HepG2 (cell line): ENCODE results near the gene UGT1A8. TPM values are rescaled to one million over a fixed set of nuclear protein-coding genes. Genes with fewer than 3 reads are reported as not detected.
A peak's percentile ranks its signal among the peaks of the same experiment; 100 is the strongest.

ENCODE experiments used
- ATAC-seq: fragments of 200-7000 bp; cut with Tn5 transposase; 3 replicates; pipeline ENCODE4 v1.9.1; 2020; ENCODE audit warnings: mild to moderate bottlenecking, moderate library complexity
- BruUV-seq: library from RNA; stranded (reverse); fragments of 400-500 nt; replicated peaks from 2 replicates; lab custom pipeline; 2021; lab: Mats Ljungman, UMichigan
- CTCF ChIA-PET: fragments of 300-600 bp; formaldehyde crosslinking; extraction: SDS; loops from one replicate; lab custom pipeline; 2021; ENCODE audit warnings: low total read pairs, inconsistent platforms, low intra/inter-chr PET ratio; lab: Yijun Ruan, JAX
- POLR2A ChIA-PET: fragments of 350-600 bp; sonication (Branson Sonifier 250); formaldehyde crosslinking; loops from one replicate; lab custom pipeline; 2020; ENCODE audit warnings: antibody characterized with exemption, inconsistent platforms; lab: Yijun Ruan, JAX
- DNase-seq: peaks from one replicate; pipeline ENCODE4 v3.0.0-alpha.2; 2015; ENCODE audit warnings: low spot score
- FAIRE-seq: peaks from 3 replicates; lab custom pipeline; 2011; peaks lifted over from hg19 to GRCh38; lab: Jason Lieb, UNC
- H2AFZ ChIP-seq: one replicate; pipeline ENCODE4 v1.6.1; 2011; ENCODE audit warnings: low read length, inconsistent platforms
- H3K27ac ChIP-seq: fragments of 300-600 bp; 3 replicates; pipeline ENCODE4 v1.8.0; 2011; ENCODE audit warnings: mixed run types, mild to moderate bottlenecking, mixed read lengths, low read length, inconsistent platforms; ENCODE audit not compliant: insufficient read depth; ENCODE audit errors: extremely low read length
- H3K27me3 ChIP-seq, 2 experiments: fragments of 200-600 bp in 1 of 2; 2 replicates in 1 of 2; 3 replicates in 1 of 2; pipeline versions ENCODE4 v1.6.0 to v1.8.0; 2011; ENCODE audit warnings: low read length in 2 of 2, mild to moderate bottlenecking in 2 of 2, moderate library complexity in 2 of 2, inconsistent platforms in 1 of 2; ENCODE audit not compliant: insufficient read depth in 2 of 2, control insufficient read depth in 1 of 2
- H3K36me3 ChIP-seq, 2 experiments: fragments of 200-600 bp in 1 of 2; replicated peaks in 1 of 2; 2 replicates in 1 of 2; 3 replicates in 1 of 2; pipeline versions ENCODE4 v1.5.1 to v1.8.0; 2011; ENCODE audit warnings: low read length in 2 of 2, inconsistent platforms in 1 of 2; ENCODE audit not compliant: insufficient read depth in 2 of 2, control insufficient read depth in 1 of 2
- H3K4me1 ChIP-seq: 2 replicates; pipeline ENCODE4 v1.5.1; 2012; ENCODE audit warnings: low read length, inconsistent platforms; ENCODE audit not compliant: insufficient read depth
- H3K4me2 ChIP-seq: 2 replicates; pipeline ENCODE4 v1.6.0; 2011; ENCODE audit warnings: low read depth, low read length, inconsistent platforms
- H3K4me3 ChIP-seq, 3 experiments: fragments of 200-600 bp in 1 of 3; sonication (generic), shearing (Covaris generic) in 1 of 3; replicated peaks in 1 of 3; 2 replicates each; pipeline ENCODE4 v1.5.1; 2011 to 2016; ENCODE audit warnings: low read length in 3 of 3, inconsistent platforms in 2 of 3, low read depth in 2 of 3, mild to moderate bottlenecking in 2 of 3, control low read depth in 1 of 3, mixed read lengths in 1 of 3; ENCODE audit not compliant: insufficient read depth in 1 of 3
- H3K79me2 ChIP-seq: one replicate; pipeline ENCODE4 v1.6.1; 2011; ENCODE audit warnings: low read length, inconsistent platforms; ENCODE audit not compliant: insufficient read depth
- H3K9ac ChIP-seq: 2 replicates; pipeline ENCODE4 v1.6.0; 2011; ENCODE audit warnings: mild to moderate bottlenecking, low read depth, low read length, inconsistent platforms; ENCODE audit not compliant: insufficient read depth
- H3K9me3 ChIP-seq: 2 replicates; pipeline ENCODE4 v1.5.1; 2012; ENCODE audit warnings: mild to moderate bottlenecking, low read length
- H4K20me1 ChIP-seq: 2 replicates; pipeline ENCODE4 v1.6.0; 2011; ENCODE audit warnings: inconsistent platforms, mild to moderate bottlenecking, low read length, moderate library complexity; ENCODE audit not compliant: insufficient read depth
- AHDC1 ChIP-seq: sonication (generic); formaldehyde crosslinking; IDR thresholded peaks from 2 replicates; pipeline ENCODE4 v1.5.1; 2020; ENCODE audit warnings: mild to moderate bottlenecking, missing genetic modification reagents, borderline replicate concordance
- FOXO1 ChIP-seq: sonication (generic); formaldehyde crosslinking; IDR thresholded peaks from 2 replicates; pipeline ENCODE4 v1.4.0; 2020; ENCODE audit warnings: missing genetic modification reagents
- GLMP ChIP-seq: sonication (generic); formaldehyde crosslinking; IDR thresholded peaks from 2 replicates; pipeline ENCODE4 v1.9.0; 2021; ENCODE audit warnings: missing genetic modification reagents, mild to moderate bottlenecking, borderline replicate concordance
- MIXL1 ChIP-seq: IDR thresholded peaks from 2 replicates; pipeline ENCODE4 v1.6.1; 2016
- PAXIP1 ChIP-seq: sonication (generic); formaldehyde crosslinking; conservative IDR thresholded peaks from 2 replicates; pipeline ENCODE4 v1.4.0; 2020; ENCODE audit warnings: mild to moderate bottlenecking, missing genetic modification reagents, moderate library complexity
- PPARG ChIP-seq: conservative IDR thresholded peaks from 2 replicates; pipeline ENCODE4 v1.6.1; 2016; ENCODE audit warnings: missing biosample characterization, missing genetic modification reagents
- RBFOX2 ChIP-seq: fragments of 200-400 bp; formaldehyde crosslinking; IDR thresholded peaks from 2 replicates; pipeline ENCODE4 v1.6.1; 2017; ENCODE audit warnings: low read depth, mild to moderate bottlenecking, low read length
- SMYD3 ChIP-seq: sonication (generic); formaldehyde crosslinking; IDR thresholded peaks from 2 replicates; pipeline ENCODE4 v1.8.1; 2023; ENCODE audit warnings: mild to moderate bottlenecking, missing genetic modification reagents
- SOX6 ChIP-seq, 2 experiments: fragments of 450-650 bp in 1 of 2; sonication (generic) in 1 of 2; formaldehyde crosslinking in 1 of 2; IDR thresholded peaks; 2 replicates each; pipeline versions ENCODE4 v1.4.0 to v1.6.1; 2017 to 2020; ENCODE audit warnings: antibody characterized with exemption in 1 of 2, mild to moderate bottlenecking in 1 of 2, missing genetic modification reagents in 1 of 2
- TBL1XR1 ChIP-seq: fragments of 150-350 bp; IDR thresholded peaks from 2 replicates; pipeline ENCODE4 v1.6.1; 2014; ENCODE audit warnings: borderline replicate concordance, low read length; ENCODE audit not compliant: partially characterized antibody
- ZFP36L1 ChIP-seq: sonication (generic); formaldehyde crosslinking; IDR thresholded peaks from 2 replicates; pipeline ENCODE4 v1.8.0; 2022; ENCODE audit warnings: mild to moderate bottlenecking, missing genetic modification reagents, moderate library complexity
- ZNF557 ChIP-seq: sonication (generic); formaldehyde crosslinking; IDR thresholded peaks from 2 replicates; pipeline ENCODE4 v1.4.0; 2020; ENCODE audit warnings: missing genetic modification reagents
- ZNF629 ChIP-seq: sonication (generic); formaldehyde crosslinking; conservative IDR thresholded peaks from 2 replicates; pipeline ENCODE4 v1.5.0; 2020; ENCODE audit warnings: missing genetic modification reagents
- ZNF670 ChIP-seq: sonication (generic); formaldehyde crosslinking; IDR thresholded peaks from 2 replicates; pipeline ENCODE4 v1.8.0; 2022; ENCODE audit warnings: mild to moderate bottlenecking, missing genetic modification reagents, borderline replicate concordance
- WGBS: methylation state at CpG from one replicate; pipeline ENCODE4 v1.1.6; 2017; ENCODE audit warnings: low lambda C conversion rate; 5-methylcytosine and 5-hydroxymethylcytosine counted together
- in situ Hi-C: cut with HindIII; loops from 2 replicates; pipeline ENCODE4 v1.10.0; 2017; ENCODE audit warnings: low pct_unique_long_range_greater_than_20kb; ENCODE audit not compliant: extremely low pct_ligation_motif_present
- intact Hi-C: fragments of 100-400 bp; cut with micrococcal nuclease; formaldehyde crosslinking; loops from one replicate; pipeline ENCODE4 v1.10.0; 2022; ENCODE audit not compliant: unreplicated experiment
- polyA plus RNA-seq, 8 experiments: library from polyadenylated mRNA; depleted of rRNA in 3 of 8; stranded (reverse) in 7 of 8; unstranded in 1 of 8; fragments of >200 nt; fragmentation: Illumina TruSeq in 4 of 8; extraction: Trizol in 4 of 8; gene quantifications; 2 replicates each; pipeline versions ENCODE4 v1.2.1 to v1.2.3, GENCODE V29; 2011 to 2016; ENCODE audit warnings: low read depth in 4 of 8, missing spikeins in 1 of 8, mixed read lengths in 1 of 8; ENCODE audit not compliant: insufficient read depth in 1 of 8
- total RNA-seq, 5 experiments: library from RNA; depleted of rRNA; stranded (reverse); fragments of >200 nt; fragmentation: Illumina TruSeq; extraction: Trizol; gene quantifications; 2 replicates each; pipeline ENCODE4 v1.2.3, GENCODE V29; 2016; ENCODE audit warnings: low read depth in 1 of 5

UGT1A8 gene
- total and polyA plus RNA-seq, 2 of the 13 experiments (the other 11 are each of a cell fraction or from before 2014, with no cell fraction given) = not detected

DNA sequence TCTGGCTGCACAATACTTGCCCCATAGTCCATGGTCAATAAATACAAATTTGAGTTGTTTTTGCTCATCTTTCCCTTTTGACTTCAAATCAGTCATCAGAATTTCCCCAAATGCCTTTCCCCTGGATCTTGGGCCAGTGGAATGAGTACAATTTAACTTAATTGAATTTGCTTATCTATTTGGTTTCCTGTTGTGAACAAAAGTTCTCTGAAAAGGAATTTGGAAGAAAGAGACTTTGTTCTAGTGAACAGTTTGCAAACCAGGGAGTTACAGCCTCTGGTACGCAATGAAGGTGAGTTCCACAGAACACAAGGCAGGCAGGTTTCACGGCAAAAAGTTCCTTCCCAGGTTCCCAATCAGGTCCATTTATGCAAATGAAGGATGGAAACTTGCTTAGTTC, 141.4 kb downstream of the UGT1A8 start:
- H3K9ac ChIP-seq = no peak overlapping the region
- in situ Hi-C loops (no loop called here), intact Hi-C loops (no loop called here)
- ChIA-PET POLR2A (no interaction called here), CTCF (no interaction called here)
- no peak overlapping the region for H2AFZ ChIP-seq
- no peaks in the 10 kb centered on the region for H3K79me2 ChIP-seq
- no peak for DNase-seq
- ATAC-seq = no peak
- H3K27ac ChIP-seq = no peak overlapping the region
- peaks cover 46% of the 10 kb centered on the region for H3K4me1 ChIP-seq
- H4K20me1 ChIP-seq = no peaks in the 10 kb centered on the region
- H3K4me3 ChIP-seq = no peak overlapping the region
- no peaks in the 10 kb centered on the region for H3K9me3 ChIP-seq
- FAIRE-seq = no peak
- peaks cover 5 to 73% of the 10 kb centered on the region in 2 experiments; a peak in 4 of 5 replicates for H3K27me3 ChIP-seq
- WGBS = 57% methylated on average over 2 of the region's 2 CpGs
- BruUV-seq = no TSS peak
- H3K36me3 ChIP-seq = no peaks in the 10 kb centered on the region
- no peak overlapping the region for H3K4me2 ChIP-seq
- TF ChIP-seq RBFOX2 (no peak), PPARG (CRISPR knock-in tag) (0 out of 2 replicates have a peak, but pooled peaks have one; percentile 34), ZNF629 (CRISPR knock-in tag) (no peak), ZFP36L1 (CRISPR knock-in tag) (no peak), TBL1XR1 (no peak), FOXO1 (CRISPR knock-in tag) (peak; percentile 7; the same call in 1 of the 2 replicates), SOX6 (IDR thresholded peaks at IDR 0.05) (no peak), SOX6 (CRISPR knock-in tag; IDR thresholded peaks at IDR 0.05) (peak; percentile 28; the same call in 1 of the 2 replicates), MIXL1 (CRISPR knock-in tag) (peak; percentile 65), ZNF670 (CRISPR knock-in tag) (0 out of 2 replicates have a peak, but pooled peaks have one; percentile 19), PAXIP1 (peak; percentile 50), SMYD3 (CRISPR knock-in tag) (no peak), GLMP (no peak), ZNF557 (CRISPR knock-in tag) (no peak), AHDC1 (peak; percentile 76; the same call in 1 of the 2 replicates)
